ENCODE data around the gene MYO9A.
A peak's percentile ranks its signal among the peaks of the same experiment; 100 is the strongest.
"Not testable (repeated sequence)": the region's sequence is repeated elsewhere in the genome, so short reads cannot be mapped to it uniquely, and the experiment has no call there.

The MYO9A gene

GRCh38 chr15:71939981-71940588, 177.9 kb downstream of the MYO9A start:
- DNase-seq, result peak; percentile 11

- DNase-seq, result no peak
These were observed 180.2 kb downstream of the MYO9A start for GRCh38 chr15:71937650-71938311.

- DNase-seq, result no peak
These were observed 183.5 kb downstream of the MYO9A start for GRCh38 chr15:71934446-71934845.

GRCh38 chr15:71932689-71933088, 185.3 kb downstream of the MYO9A start:
- no peak for DNase-seq

- DNase-seq, result no peak
These were observed 186.7 kb downstream of the MYO9A start for GRCh38 chr15:71931261-71931660.

GRCh38 chr15:71925145-71925544, 192.8 kb downstream of the MYO9A start:
- no peak for DNase-seq

- DNase-seq, result no peak
These were observed 196.8 kb downstream of the MYO9A start for GRCh38 chr15:71921191-71921590.

- no peak for DNase-seq
These were observed 197.4 kb downstream of the MYO9A start for GRCh38 chr15:71920573-71920972.

GRCh38 chr15:71916834-71917233, 201.1 kb downstream of the MYO9A start:
- peak; percentile 15 for DNase-seq

- DNase-seq, result no peak
These were observed 203.9 kb downstream of the MYO9A start for GRCh38 chr15:71914092-71914491.

- DNase-seq, result no peak
These were observed 218.3 kb downstream of the MYO9A start for GRCh38 chr15:71899674-71900073.

GRCh38 chr15:71893691-71894090, 224.3 kb downstream of the MYO9A start:
- DNase-seq, result no peak

- DNase-seq, result no peak
These were observed 225.6 kb downstream of the MYO9A start for GRCh38 chr15:71892335-71892734.

GRCh38 chr15:71891026-71891425, 226.9 kb downstream of the MYO9A start:
- no peak for DNase-seq

- DNase-seq, result no peak
These were observed 228.0 kb downstream of the MYO9A start for GRCh38 chr15:71889947-71890346.

GRCh38 chr15:71889385-71889784, 228.6 kb downstream of the MYO9A start:
- peak; percentile 3 for DNase-seq

- DNase-seq, result no peak
These were observed 229.2 kb downstream of the MYO9A start for GRCh38 chr15:71888797-71889196.

- DNase-seq, result no peak
These were observed 232.6 kb downstream of the MYO9A start for GRCh38 chr15:71885390-71885789.

- no peak for DNase-seq
These were observed 234.5 kb downstream of the MYO9A start for GRCh38 chr15:71883447-71883846.

GRCh38 chr15:71880276-71880675, 237.7 kb downstream of the MYO9A start:
- DNase-seq, result no peak

GRCh38 chr15:71874245-71874644, 243.7 kb downstream of the MYO9A start:
- DNase-seq, result no peak

GRCh38 chr15:71858232-71858631, 259.7 kb downstream of the MYO9A start:
- not testable (repeated sequence) for DNase-seq

GRCh38 chr15:71853543-71853942, 264.4 kb downstream of the MYO9A start:
- DNase-seq, result no peak

- DNase-seq, result no peak
These were observed 273.0 kb downstream of the MYO9A start for GRCh38 chr15:71844916-71845315.

- DNase-seq, result no peak
These were observed 276.4 kb downstream of the MYO9A start for GRCh38 chr15:71841563-71841962.

Measured in hematopoietic multipotent progenitor cell treated with erythropoietin and hydrocortisone succinate and interleukin-3 and kit ligand, for 4 days (in vitro differentiated cells).